Measurements from ENCODE around the gene DCX.

DNA sequence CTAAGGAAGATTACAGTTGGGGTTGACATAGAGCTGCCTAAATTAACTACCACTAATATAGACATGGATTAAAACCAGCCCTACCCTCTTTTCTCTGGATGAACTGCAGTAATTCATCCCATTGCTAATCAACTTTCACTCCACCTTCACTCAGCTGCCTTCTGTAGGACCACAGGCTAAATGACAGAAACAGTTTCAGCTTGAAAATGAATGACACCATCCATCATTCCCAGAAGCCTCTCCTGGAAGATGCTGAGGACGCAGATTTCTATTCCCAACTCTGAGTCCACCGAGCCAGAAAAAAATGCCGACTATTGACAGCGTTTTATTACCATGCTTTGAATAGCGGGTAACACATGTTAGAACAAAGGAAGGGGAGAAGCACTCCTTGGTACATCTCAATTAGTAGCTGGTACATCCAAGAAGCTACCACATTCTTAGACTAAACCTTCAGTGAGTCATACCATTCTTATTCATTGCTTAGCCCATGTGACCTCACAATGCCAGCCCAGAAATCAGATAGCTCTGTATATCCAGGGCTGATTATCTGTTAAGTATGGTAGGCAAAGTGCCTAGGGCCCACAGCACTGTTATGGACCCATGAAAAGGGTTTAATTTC is 25.3 kb downstream of the DCX start:
- TF ChIP-seq RAD21 (IDR thresholded peaks at IDR 0.05; ENCODE audit: low read depth) (no peak), JUND (IDR thresholded peaks at IDR 0.05) (no peak), FOSL1 (IDR thresholded peaks at IDR 0.05; ENCODE audit: low read depth) (no peak), EZH2 (IDR thresholded peaks at IDR 0.05) (no peak), POLR2A (IDR thresholded peaks at IDR 0.05; ENCODE audit: borderline replicate concordance, extremely low read depth, insufficient read depth, insufficient read length) (no peak), ZFX (IDR thresholded peaks at IDR 0.05) (no peak), SP1 (IDR thresholded peaks at IDR 0.05; ENCODE audit: low read depth) (no peak)
- TF ChIP-seq, protein P1, sequence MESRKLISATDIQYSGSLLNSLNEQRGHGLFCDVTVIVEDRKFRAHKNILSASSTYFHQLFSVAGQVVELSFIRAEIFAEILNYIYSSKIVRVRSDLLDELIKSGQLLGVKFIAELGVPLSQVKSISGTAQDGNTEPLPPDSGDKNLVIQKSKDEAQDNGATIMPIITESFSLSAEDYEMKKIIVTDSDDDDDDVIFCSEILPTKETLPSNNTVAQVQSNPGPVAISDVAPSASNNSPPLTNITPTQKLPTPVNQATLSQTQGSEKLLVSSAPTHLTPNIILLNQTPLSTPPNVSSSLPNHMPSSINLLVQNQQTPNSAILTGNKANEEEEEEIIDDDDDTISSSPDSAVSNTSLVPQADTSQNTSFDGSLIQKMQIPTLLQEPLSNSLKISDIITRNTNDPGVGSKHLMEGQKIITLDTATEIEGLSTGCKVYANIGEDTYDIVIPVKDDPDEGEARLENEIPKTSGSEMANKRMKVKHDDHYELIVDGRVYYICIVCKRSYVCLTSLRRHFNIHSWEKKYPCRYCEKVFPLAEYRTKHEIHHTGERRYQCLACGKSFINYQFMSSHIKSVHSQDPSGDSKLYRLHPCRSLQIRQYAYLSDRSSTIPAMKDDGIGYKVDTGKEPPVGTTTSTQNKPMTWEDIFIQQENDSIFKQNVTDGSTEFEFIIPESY (IDR thresholded peaks at IDR 0.05; ENCODE audit: extremely low read depth, insufficient replicate concordance, low read length), result no peak
- TF ChIP-seq, protein P2, sequence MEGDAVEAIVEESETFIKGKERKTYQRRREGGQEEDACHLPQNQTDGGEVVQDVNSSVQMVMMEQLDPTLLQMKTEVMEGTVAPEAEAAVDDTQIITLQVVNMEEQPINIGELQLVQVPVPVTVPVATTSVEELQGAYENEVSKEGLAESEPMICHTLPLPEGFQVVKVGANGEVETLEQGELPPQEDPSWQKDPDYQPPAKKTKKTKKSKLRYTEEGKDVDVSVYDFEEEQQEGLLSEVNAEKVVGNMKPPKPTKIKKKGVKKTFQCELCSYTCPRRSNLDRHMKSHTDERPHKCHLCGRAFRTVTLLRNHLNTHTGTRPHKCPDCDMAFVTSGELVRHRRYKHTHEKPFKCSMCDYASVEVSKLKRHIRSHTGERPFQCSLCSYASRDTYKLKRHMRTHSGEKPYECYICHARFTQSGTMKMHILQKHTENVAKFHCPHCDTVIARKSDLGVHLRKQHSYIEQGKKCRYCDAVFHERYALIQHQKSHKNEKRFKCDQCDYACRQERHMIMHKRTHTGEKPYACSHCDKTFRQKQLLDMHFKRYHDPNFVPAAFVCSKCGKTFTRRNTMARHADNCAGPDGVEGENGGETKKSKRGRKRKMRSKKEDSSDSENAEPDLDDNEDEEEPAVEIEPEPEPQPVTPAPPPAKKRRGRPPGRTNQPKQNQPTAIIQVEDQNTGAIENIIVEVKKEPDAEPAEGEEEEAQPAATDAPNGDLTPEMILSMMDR (IDR thresholded peaks at IDR 0.05 in 2 of 3, conservative IDR thresholded peaks at IDR 0.05 in 1 of 3; ENCODE audit: borderline replicate concordance in 1 of 3, insufficient read depth in 1 of 3, low read depth in 2 of 3, low read length in 2 of 3), result no peak

All from HCT116 (cell line).